Measurements from ENCODE around the gene LSS.

DNA sequence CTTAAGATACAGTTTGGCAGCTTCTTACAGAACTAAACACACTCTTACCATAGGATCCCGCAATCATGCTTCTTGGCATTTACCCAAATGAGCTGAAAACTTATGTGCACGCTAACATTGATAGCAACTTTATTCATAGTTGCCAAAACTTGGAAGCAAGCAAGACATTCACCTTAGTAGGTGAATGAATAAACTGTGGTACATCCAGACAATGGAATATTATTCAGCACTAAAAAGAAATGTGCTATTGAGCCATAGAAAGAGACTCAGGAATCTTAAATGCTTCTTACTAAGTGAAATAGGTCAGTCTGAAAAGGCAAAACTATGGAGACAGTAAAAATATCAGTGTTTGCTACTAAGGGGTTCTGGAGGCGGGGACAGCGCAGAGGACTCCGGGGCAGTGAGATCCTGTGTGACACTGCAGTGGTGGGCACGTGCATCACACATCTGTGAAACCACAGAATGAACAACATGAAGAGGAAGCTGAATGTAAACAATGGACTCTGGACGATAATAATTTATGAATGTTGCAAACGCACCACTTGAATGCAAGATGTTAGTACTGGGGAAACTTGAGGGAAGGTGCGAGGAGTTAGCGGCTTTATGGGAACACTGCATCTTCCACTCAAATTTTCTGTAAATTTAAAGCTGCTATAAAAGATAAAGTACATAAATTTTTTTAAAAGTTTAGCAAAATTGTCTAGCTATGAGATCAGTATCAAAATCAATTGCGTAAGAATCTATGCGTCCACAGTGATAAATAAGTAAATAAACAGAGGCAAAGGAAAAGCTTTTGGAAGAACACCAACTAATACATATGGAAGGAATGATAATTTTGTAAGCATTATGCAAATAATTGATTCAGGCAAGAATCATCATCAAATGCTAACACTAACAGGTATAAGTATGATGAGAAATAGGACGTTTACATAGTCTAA, 28.9 kb downstream of the LSS start:
- TF ChIP-seq, protein P1, sequence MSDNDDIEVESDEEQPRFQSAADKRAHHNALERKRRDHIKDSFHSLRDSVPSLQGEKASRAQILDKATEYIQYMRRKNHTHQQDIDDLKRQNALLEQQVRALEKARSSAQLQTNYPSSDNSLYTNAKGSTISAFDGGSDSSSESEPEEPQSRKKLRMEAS (IDR thresholded peaks at IDR 0.05; ENCODE audit: low read depth, low read length) = no peak
- TF ChIP-seq, protein P2, sequence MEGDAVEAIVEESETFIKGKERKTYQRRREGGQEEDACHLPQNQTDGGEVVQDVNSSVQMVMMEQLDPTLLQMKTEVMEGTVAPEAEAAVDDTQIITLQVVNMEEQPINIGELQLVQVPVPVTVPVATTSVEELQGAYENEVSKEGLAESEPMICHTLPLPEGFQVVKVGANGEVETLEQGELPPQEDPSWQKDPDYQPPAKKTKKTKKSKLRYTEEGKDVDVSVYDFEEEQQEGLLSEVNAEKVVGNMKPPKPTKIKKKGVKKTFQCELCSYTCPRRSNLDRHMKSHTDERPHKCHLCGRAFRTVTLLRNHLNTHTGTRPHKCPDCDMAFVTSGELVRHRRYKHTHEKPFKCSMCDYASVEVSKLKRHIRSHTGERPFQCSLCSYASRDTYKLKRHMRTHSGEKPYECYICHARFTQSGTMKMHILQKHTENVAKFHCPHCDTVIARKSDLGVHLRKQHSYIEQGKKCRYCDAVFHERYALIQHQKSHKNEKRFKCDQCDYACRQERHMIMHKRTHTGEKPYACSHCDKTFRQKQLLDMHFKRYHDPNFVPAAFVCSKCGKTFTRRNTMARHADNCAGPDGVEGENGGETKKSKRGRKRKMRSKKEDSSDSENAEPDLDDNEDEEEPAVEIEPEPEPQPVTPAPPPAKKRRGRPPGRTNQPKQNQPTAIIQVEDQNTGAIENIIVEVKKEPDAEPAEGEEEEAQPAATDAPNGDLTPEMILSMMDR (IDR thresholded peaks at IDR 0.05; ENCODE audit: low read depth, low read length) = no peak
- TF ChIP-seq POLR2A (IDR thresholded peaks at IDR 0.05; ENCODE audit: extremely low read depth, insufficient read length) = no peak
- no peak for TF ChIP-seq MYC (IDR thresholded peaks at IDR 0.05; ENCODE audit: low read depth, low read length)

Data from NB4 (cell line).